ENCODE measurements around the gene LRRC45.
A peak's percentile ranks its signal among the peaks of the same experiment; 100 is the strongest.

Gene LRRC45

GRCh38 chr17:82063424-82064415 is 40.6 kb downstream of the LRRC45 start:
- DNase-seq (ENCODE audit: low read depth), result no peak

GRCh38 chr17:82064433-82065192 is 41.5 kb downstream of the LRRC45 start:
- no peak for DNase-seq (ENCODE audit: low read depth)

- DNase-seq (ENCODE audit: low read depth), result peak; percentile 55
These were observed 42.1 kb downstream of the LRRC45 start for GRCh38 chr17:82065193-82065637.

DNA sequence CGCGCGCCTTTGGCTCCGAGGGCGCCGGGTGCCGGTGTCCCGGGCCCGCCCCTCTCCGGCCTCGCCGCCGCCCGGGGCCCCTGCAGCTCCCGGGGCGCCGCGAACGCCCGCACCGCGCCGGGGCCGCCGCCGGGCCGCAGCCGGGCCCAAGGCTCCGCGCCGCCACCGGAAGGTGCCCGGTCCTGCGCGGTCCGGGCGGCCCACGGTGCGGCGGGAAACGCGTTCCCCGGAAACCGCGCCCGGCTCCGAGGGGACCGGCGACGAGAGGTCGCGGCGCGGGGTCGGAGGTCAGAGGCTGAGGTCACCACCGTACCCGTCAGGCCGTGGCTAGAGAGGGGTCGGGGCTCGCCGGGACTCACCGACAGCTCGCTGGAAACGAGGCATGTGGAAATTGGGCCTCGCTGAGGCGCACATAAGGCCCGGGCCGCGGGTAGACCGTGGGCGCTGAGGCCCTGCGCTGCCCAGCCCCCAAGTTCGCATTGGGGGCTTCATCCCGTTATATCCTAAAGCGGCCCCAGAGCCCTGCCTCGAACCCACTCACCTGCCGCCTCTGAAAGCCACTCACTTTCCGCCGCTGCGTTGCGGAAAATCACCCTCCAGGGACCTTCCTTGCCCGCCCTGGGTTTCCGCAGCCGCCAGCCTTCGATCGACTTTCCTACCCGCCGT is 42.7 kb downstream of the LRRC45 start, which contains the start of gene DUS1L:
Gene DUS1L (minus strand): TSS at position 167 of the 666 bp plus-strand sequence. CDS start 745 bp downstream, outside the sequence.
- DNase-seq (ENCODE audit: low read depth), result peak; percentile 48

DNA sequence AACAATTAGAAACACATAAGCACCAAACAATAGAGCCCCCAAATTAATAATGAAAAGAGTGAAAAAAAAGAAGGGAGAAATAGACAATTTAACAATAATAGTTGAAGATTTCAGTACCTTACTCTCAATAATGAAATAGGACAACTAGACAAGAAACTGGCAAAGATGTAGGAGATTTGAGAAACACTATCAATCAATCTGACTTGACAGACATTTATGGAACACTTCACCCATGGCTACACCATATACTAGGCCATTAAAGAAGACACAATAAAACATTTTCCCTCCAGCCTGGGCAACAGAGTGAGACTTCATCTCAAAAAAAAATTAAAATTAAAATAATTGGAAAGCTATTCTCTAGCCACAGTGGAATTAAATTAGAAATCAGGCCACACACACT is 47.5 kb downstream of the LRRC45 start:
- DNase-seq (ENCODE audit: low read depth), result no peak

- DNase-seq (ENCODE audit: low read depth), result no peak
These were observed 49.7 kb downstream of the LRRC45 start for GRCh38 chr17:82072827-82073226.

GRCh38 chr17:82073446-82073845 is 50.3 kb downstream of the LRRC45 start:
- DNase-seq (ENCODE audit: low read depth), result no peak

DNA sequence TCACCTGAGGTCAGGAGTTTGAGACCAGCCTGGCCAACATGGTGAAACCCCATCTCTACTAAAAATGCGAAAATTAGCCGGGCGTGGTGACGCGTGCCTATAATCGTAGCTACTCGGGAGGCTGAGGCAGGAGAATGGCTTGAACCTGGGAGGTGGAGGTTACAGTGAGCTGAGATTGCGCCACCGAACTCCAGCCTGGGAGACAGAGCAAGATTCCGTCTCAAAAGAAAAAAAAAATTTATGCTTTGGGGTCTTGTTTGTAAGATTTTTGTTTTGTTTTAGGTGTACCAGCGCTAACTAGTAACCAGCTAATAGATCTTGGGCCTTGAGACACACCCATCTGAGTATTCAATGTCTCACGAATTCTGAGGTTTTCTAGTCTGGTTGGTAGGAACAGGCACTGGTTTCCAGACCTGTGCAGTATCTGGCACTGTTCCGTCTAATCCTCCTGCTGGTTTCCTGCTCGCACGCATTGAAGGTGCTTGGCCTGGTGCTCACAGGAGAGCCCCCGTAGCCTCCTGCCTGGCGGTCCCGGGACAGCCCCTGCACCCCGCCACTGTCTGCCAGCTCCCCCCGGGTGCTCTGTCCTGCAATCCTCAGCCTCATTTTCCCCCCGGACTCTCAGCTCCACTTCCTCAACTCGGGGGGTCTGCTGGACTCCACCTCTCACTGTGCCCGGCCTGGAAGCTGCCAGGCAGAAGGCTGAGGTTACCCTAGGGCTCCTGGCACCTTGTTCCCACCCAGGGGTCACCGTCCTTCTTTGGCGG is 53.1 kb downstream of the LRRC45 start:
- DNase-seq (ENCODE audit: low read depth), result no peak

GRCh38 chr17:82076785-82077591 is 53.9 kb downstream of the LRRC45 start:
- DNase-seq (ENCODE audit: low read depth), result no peak

DNA sequence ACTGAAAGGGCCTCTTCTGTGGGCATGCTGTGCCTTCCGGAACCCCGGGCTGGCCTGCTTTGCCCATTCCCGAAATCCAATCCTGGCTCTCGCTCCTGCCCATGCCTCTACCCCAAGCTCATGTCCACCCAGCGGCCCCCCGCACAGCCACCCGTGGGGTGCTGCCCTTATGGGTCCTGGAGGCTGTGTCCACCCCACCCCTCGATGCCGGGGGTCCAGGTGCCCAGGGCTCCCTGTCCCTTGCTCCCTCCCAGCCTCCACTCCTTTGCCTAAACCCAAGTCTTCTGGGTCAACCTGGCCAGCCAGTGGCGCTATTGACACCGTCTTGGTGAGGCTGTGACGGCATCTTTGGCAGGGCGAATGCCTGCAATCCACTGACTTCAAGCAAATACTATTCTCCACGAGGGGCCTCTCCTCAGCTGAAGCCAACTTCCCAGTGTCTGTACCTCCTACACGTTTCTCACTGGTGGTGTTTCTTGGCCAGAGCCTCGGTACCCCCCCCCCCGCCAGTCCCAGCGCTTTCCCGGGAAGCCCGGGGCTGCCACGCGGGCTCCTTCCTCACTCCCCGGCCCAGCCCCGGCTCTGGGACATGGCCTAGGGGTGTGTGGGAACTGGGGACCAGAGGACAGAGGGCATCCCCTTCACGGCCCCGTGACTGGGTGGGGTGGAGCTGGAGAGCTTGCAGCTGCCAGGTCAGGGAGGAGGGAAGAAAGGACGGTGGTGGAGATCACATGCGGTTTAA is 54.7 kb downstream of the LRRC45 start:
- DNase-seq (ENCODE audit: low read depth), result no peak

GRCh38 chr17:82078433-82078832 is 55.3 kb downstream of the LRRC45 start:
- no peak for DNase-seq (ENCODE audit: low read depth)

GRCh38 chr17:82079001-82079677 is 56.0 kb downstream of the LRRC45 start:
- no peak for DNase-seq (ENCODE audit: low read depth)

- no peak for DNase-seq (ENCODE audit: low read depth)
These were observed 57.1 kb downstream of the LRRC45 start for GRCh38 chr17:82080048-82080788.

All from EH (cell line).